Endothelial cell of umbilical vein (primary cell): Measurements from ENCODE around the gene IFIT5. TPM values are rescaled to one million over a fixed set of nuclear protein-coding genes. Genes with fewer than 3 reads are reported as not detected.

Experiments used
- BruUV-seq: library from RNA; stranded (reverse); fragments of 400-500 nt; replicated peaks from 2 replicates; lab custom pipeline; 2021; lab: Mats Ljungman, UMichigan
- CTCF ChIA-PET: fragments of 300-600, 350-600 bp; sonication (Branson Sonifier 250); formaldehyde crosslinking; loops from one replicate; lab custom pipeline; 2021; ENCODE audit warnings: antibody characterized with exemption, inconsistent platforms; lab: Charles Lee
- POLR2A ChIA-PET: fragments of 300-600, 350-600 bp; sonication (Branson Sonifier 250); formaldehyde crosslinking; loops from one replicate; lab custom pipeline; 2021; ENCODE audit warnings: antibody characterized with exemption, inconsistent platforms; lab: Charles Lee
- DNase-seq: peaks from one replicate; pipeline ENCODE4 v3.0.0-alpha.2; 2011; ENCODE audit warnings: low read depth, low spot score
- FAIRE-seq: peaks from 2 replicates; lab custom pipeline; 2011; peaks lifted over from hg19 to GRCh38; lab: Jason Lieb, UNC
- H2AFZ ChIP-seq: 2 replicates; pipeline ENCODE4 v1.6.0; 2012; ENCODE audit warnings: low read depth, low read length, control low read depth, inconsistent platforms
- H3K27ac ChIP-seq: 2 replicates; pipeline ENCODE4 v1.5.1; 2011; ENCODE audit warnings: low read depth, mild to moderate bottlenecking, control low read depth, low read length, moderate library complexity; ENCODE audit not compliant: insufficient read depth
- H3K27me3 ChIP-seq, 2 experiments: 2 replicates each; pipeline versions ENCODE4 v1.6.0 to v1.6.1; 2011; ENCODE audit warnings: low read length in 2 of 2, mixed read lengths in 1 of 2; ENCODE audit not compliant: control insufficient read depth in 2 of 2, insufficient read depth in 2 of 2
- H3K36me3 ChIP-seq, 2 experiments: 2 replicates in 1 of 2; 3 replicates in 1 of 2; pipeline ENCODE4 v1.5.1; 2011; ENCODE audit warnings: low read length in 2 of 2, mild to moderate bottlenecking in 1 of 2, moderate library complexity in 1 of 2; ENCODE audit not compliant: control insufficient read depth in 2 of 2, insufficient read depth in 2 of 2; ENCODE audit errors: extremely low read depth in 1 of 2
- H3K4me1 ChIP-seq: 3 replicates; pipeline ENCODE4 v1.5.1; 2011; ENCODE audit warnings: mild to moderate bottlenecking, low read length; ENCODE audit not compliant: control insufficient read depth, insufficient read depth; ENCODE audit errors: extremely low read depth
- H3K4me2 ChIP-seq: 2 replicates; pipeline ENCODE4 v1.6.1; 2011; ENCODE audit warnings: low read length, control low read depth, mixed read lengths; ENCODE audit not compliant: insufficient read depth
- H3K4me3 ChIP-seq, 3 experiments: fragments of 200-600 bp in 1 of 3; sonication (generic), shearing (Covaris generic) in 1 of 3; replicated peaks in 1 of 3; 2 replicates each; pipeline ENCODE4 v1.5.1; 2011 to 2016; ENCODE audit warnings: control low read depth in 3 of 3, low read length in 3 of 3, mild to moderate bottlenecking in 2 of 3, inconsistent platforms in 1 of 3, low read depth in 1 of 3, moderate library complexity in 1 of 3; ENCODE audit not compliant: insufficient read depth in 1 of 3
- H3K79me2 ChIP-seq: 2 replicates; pipeline ENCODE4 v1.6.0; 2012; ENCODE audit warnings: low read length, inconsistent platforms; ENCODE audit not compliant: control insufficient read depth, insufficient read depth
- H3K9ac ChIP-seq: replicated peaks from 2 replicates; pipeline ENCODE3; 2011; ENCODE audit warnings: low read length, control low read depth; ENCODE audit not compliant: insufficient read depth; ENCODE audit errors: extremely low read depth
- H3K9me1 ChIP-seq: replicated peaks from 3 replicates; pipeline ENCODE4 v1.6.0; 2011; ENCODE audit warnings: mild to moderate bottlenecking, low read length; ENCODE audit not compliant: control insufficient read depth, insufficient read depth; ENCODE audit errors: extremely low read depth
- H3K9me3 ChIP-seq: replicated peaks from 2 replicates; pipeline ENCODE4 v1.5.1; 2012; ENCODE audit warnings: low read length, inconsistent platforms; ENCODE audit not compliant: control insufficient read depth, insufficient read depth
- H4K20me1 ChIP-seq: replicated peaks from 2 replicates; pipeline ENCODE3; 2011; ENCODE audit warnings: mild to moderate bottlenecking, low read length; ENCODE audit not compliant: control insufficient read depth, insufficient read depth; ENCODE audit errors: extremely low read depth
- CTCF ChIP-seq, 2 donors: IDR thresholded peaks; 1 replicate in 1 of 2; 2 replicates in 1 of 2; pipeline ENCODE4 v1.5.1; 2011; ENCODE audit warnings: low read length in 2 of 2, mild to moderate bottlenecking in 2 of 2, moderate library complexity in 2 of 2, control low read depth in 1 of 2, inconsistent platforms in 1 of 2, low read depth in 1 of 2; ENCODE audit not compliant: insufficient read depth in 1 of 2; ENCODE audit errors: extremely low read depth in 1 of 2
- FOS ChIP-seq: IDR thresholded peaks from 2 replicates; pipeline ENCODE4 v1.6.1; 2011; ENCODE audit warnings: mild to moderate bottlenecking, low read length, moderate library complexity, borderline replicate concordance; ENCODE audit not compliant: insufficient read depth
- GATA2 ChIP-seq: IDR thresholded peaks from 2 replicates; pipeline ENCODE4 v1.7.0; 2011; ENCODE audit warnings: low read depth, mild to moderate bottlenecking, moderate library complexity, mixed read lengths, low read length; ENCODE audit not compliant: insufficient read length, insufficient read depth
- JUN ChIP-seq: IDR thresholded peaks from 2 replicates; pipeline ENCODE4 v1.6.1; 2011; ENCODE audit warnings: borderline replicate concordance, low read depth; ENCODE audit not compliant: insufficient read length, insufficient read depth
- MYC ChIP-seq: IDR thresholded peaks from one replicate; pipeline ENCODE4 v1.6.1; 2011; ENCODE audit warnings: mild to moderate bottlenecking, low read depth, low read length
- POLR2A ChIP-seq: IDR thresholded peaks from 2 replicates; pipeline ENCODE4 v1.6.1; 2012; ENCODE audit warnings: low read depth, mild to moderate bottlenecking, control low read depth, low read length
- POLR2AphosphoS5 ChIP-seq: IDR thresholded peaks from 2 replicates; pipeline ENCODE4 v1.6.1; 2012; ENCODE audit warnings: low read depth, mild to moderate bottlenecking, control low read depth, low read length, moderate library complexity; ENCODE audit not compliant: insufficient read depth
- dilution Hi-C: fragments of 300-500 bp; cut with MboI; formaldehyde crosslinking; loops from one replicate; pipeline ENCODE4 v1.15.0; 2019; ENCODE audit warnings: low sequenced_read_pairs; ENCODE audit not compliant: extremely low pct_ligation_motif_present
- intact Hi-C: fragments of 100-400 bp; cut with micrococcal nuclease; formaldehyde crosslinking; loops from one replicate; pipeline ENCODE4 v1.10.0; 2022
- polyA plus RNA-seq, 4 experiments: library from polyadenylated mRNA; depleted of rRNA in 3 of 4; stranded (reverse) in 3 of 4; unstranded in 1 of 4; fragments of >200 nt; gene quantifications; 2 replicates each; pipeline versions ENCODE4 v1.2.1 to v1.2.3, GENCODE V29; 2011 to 2012; ENCODE audit warnings: missing spikeins in 1 of 4
- total RNA-seq: library from RNA; stranded (reverse); gene quantifications from 2 replicates; pipeline ENCODE4 v1.2.3, GENCODE V29; 2021

The IFIT5 gene
- total and polyA plus RNA-seq, 2 donors (not counting 3 experiments of a cell fraction or from before 2014, with no cell fraction given): 1.0 to 3.2 TPM

- Histone ChIP-seq H3K36me3 (no peaks in the 10 kb centered on the region), H3K27ac (no peak overlapping the region), H3K4me1 (no peaks in the 10 kb centered on the region), H3K9me1 (no peaks in the 10 kb centered on the region), H4K20me1 (no peaks in the 10 kb centered on the region), H3K9me3 (no peaks in the 10 kb centered on the region), H3K9ac (no peak overlapping the region), H3K4me3 (no peak overlapping the region), H3K4me2 (no peak overlapping the region), H2AFZ (no peak overlapping the region), H3K79me2 (no peaks in the 10 kb centered on the region), H3K27me3 (peaks cover 14 to 16% of the 10 kb centered on the region in 2 experiments)
- no TSS peak for BruUV-seq
- intact Hi-C loops (no loop called here), dilution Hi-C loops (no loop called here)
- FAIRE-seq (no peak), DNase-seq (no peak)
- ChIA-PET POLR2A (no interaction called here), CTCF (interaction anchor here (1.3 kb wide), 1 partner anchor 15 kb away, joined by 5 read pairs; no protein-coding TSS in a partner anchor)
- TF ChIP-seq POLR2A (no peak), MYC (no peak), GATA2 (no peak), CTCF (IDR thresholded peaks at IDR 0.05; ENCODE audit: extremely low read depth in 1 of 2, insufficient read depth in 1 of 2, low read depth in 1 of 2, low read length in 2 of 2) (no peak)
Observed at GRCh38 chr10:89384474-89385340, 29.7 kb upstream of the IFIT5 start.

- dilution Hi-C loops (no loop called here), intact Hi-C loops (loop anchor here (1.0 kb wide), 1 partner anchor 172 kb away; no protein-coding TSS in a partner anchor)
- H3K27ac ChIP-seq: no peak overlapping the region
- TF ChIP-seq JUN: no peak
- no peak for TF ChIP-seq GATA2
- TF ChIP-seq FOS: no peak
- TF ChIP-seq POLR2AphosphoS5: no peak
- ChIA-PET POLR2A (no interaction called here), CTCF (interaction anchor here (0.8 to 2.4 kb wide), 8 partner anchors 14 to 402 kb away, joined by 3 to 21 read pairs (median 4); no protein-coding TSS in a partner anchor)
- H3K9me1 ChIP-seq: no peaks in the 10 kb centered on the region
- peaks cover 10% of the 10 kb centered on the region for H3K4me1 ChIP-seq
- no peaks in the 10 kb centered on the region for H3K79me2 ChIP-seq
- no TSS peak for BruUV-seq
- H3K27me3 ChIP-seq: peaks cover 4 to 5% of the 10 kb centered on the region in 2 experiments
- no peak overlapping the region for H3K9ac ChIP-seq
- no peak overlapping the region for H3K4me3 ChIP-seq
- no peaks in the 10 kb centered on the region for H4K20me1 ChIP-seq
- no peaks in the 10 kb centered on the region for H3K9me3 ChIP-seq
- FAIRE-seq: no peak
- no peak overlapping the region for H3K4me2 ChIP-seq
- DNase-seq: no peak
- no peaks in the 10 kb centered on the region for H3K36me3 ChIP-seq
- H2AFZ ChIP-seq: no peak overlapping the region
Observed at GRCh38 chr10:89388806-89389205, 25.6 kb upstream of the IFIT5 start.
